HUES48 (cell line): ENCODE measurements around the gene SH3RF3.
"Not testable (repeated sequence)": the region's sequence is repeated elsewhere in the genome, so short reads cannot be mapped to it uniquely, and the experiment has no call there.

Source experiments
- H3K27ac ChIP-seq: one replicate; pipeline ENCODE4 v1.7.0; 2013; ENCODE audit warnings: low read depth, low read length, inconsistent platforms
- H3K27me3 ChIP-seq: 2 replicates; pipeline ENCODE4 v1.6.1; 2013; ENCODE audit warnings: mild to moderate bottlenecking, low read length; ENCODE audit not compliant: control insufficient read depth, insufficient read depth
- H3K36me3 ChIP-seq: 2 replicates; pipeline ENCODE4 v1.6.1; 2013; ENCODE audit warnings: low read length; ENCODE audit not compliant: control insufficient read depth, insufficient read depth
- H3K4me1 ChIP-seq: 2 replicates; pipeline ENCODE4 v1.6.1; 2013; ENCODE audit warnings: mild to moderate bottlenecking, low read length; ENCODE audit not compliant: control insufficient read depth, insufficient read depth
- H3K4me3 ChIP-seq: 2 replicates; pipeline ENCODE4 v1.5.1; 2013; ENCODE audit warnings: mild to moderate bottlenecking, low read depth, low read length
- H3K9ac ChIP-seq: 2 replicates; pipeline ENCODE4 v1.6.1; 2013; ENCODE audit warnings: mild to moderate bottlenecking, low read depth, low read length, moderate library complexity
- H3K9me3 ChIP-seq: 2 replicates; pipeline ENCODE4 v1.6.1; 2013; ENCODE audit warnings: low read length; ENCODE audit not compliant: control insufficient read depth, insufficient read depth

The SH3RF3 gene

DNA sequence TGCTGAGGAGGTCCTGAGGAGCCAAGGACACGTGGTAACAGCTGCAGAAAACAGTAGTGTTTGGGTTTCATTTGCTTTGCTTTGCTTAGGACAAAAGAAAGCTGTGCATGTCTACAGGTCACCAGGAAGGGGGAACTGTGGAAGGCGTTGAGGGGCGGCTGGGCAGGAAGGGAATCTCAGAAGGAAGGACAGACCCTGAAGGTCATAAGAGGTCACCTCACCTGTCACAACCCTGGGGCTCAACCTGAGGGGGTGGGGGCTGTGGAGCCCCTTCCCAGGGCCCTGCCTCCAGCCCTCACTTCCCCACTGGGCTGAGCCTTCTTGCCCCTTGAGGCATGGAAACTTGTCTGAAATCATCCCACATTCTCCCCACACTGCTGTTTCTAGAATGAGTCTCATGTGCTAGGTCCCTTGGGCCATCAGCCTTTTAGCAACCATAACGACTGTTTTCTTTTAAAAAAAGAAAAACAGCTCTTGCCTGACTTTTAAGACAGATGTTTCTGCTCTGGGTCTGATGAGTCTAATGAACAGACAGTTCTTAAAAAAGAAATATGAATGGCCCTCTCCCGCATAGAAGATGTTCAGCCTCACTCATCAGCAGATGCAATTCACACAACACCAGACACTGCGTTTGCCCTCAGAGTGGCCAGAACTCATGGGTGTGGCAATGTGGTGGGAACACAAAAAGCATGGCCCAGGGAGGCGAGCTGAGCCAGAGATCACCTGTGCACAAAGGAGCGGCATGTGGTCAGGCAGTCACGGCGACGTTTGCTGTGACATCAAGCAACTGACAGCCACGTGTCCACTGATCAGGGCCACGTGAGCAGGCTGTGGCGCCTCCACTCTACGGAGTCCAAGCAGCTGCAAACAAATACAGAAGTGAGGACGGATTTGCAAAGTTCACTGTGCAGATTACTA lies 400.8 kb downstream of the SH3RF3 start:
- H3K27ac ChIP-seq: no peak overlapping the region
- no peak overlapping the region for H3K4me3 ChIP-seq
- no peaks in the 10 kb centered on the region for H3K36me3 ChIP-seq
- H3K9ac ChIP-seq: no peak overlapping the region
- no peaks in the 10 kb centered on the region for H3K27me3 ChIP-seq
- no peaks in the 10 kb centered on the region for H3K9me3 ChIP-seq
- H3K4me1 ChIP-seq: no peaks in the 10 kb centered on the region

DNA sequence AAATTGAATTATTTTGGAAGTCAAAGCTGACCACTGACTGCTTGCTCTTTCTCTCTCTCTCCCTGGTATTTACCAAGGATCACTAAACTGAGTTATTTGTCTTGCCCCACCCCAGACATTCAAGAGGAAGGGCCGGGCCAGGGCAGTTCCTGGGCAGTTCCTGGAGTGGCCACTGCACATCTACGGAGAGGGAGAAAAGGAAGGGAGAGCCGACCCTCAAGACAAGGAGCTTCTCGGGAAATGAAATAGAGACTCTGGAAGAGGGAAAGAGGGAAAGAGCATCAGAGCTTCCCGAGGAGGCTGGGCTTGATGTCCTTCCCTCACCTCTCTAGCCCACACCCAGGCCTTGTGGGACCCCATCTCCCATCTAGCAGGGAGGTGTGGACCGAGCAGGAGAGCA lies 401.7 kb downstream of the SH3RF3 start:
- Histone ChIP-seq H3K9me3 (no peaks in the 10 kb centered on the region), H3K27me3 (no peaks in the 10 kb centered on the region), H3K27ac (no peak overlapping the region)

DNA sequence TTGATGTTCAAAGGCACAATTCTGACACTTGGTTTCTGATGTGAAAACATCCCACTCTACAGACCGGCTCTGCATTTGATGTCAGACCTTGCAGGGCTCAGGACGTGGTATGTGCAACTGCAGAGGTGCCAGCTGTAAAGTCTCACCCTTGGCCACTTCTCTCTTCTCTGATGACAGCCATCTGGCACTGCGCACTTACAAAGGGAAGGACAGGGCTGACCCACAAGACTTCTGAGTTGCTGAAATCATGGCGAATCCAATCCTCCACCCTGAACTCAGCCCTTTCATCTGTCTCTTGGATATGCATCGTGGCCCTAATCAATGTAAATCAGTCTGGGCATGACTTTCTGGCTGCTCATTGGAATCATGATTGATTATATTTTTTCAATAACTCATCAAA lies 402.2 kb downstream of the SH3RF3 start:
- no peak overlapping the region for H3K4me3 ChIP-seq
- H3K27me3 ChIP-seq: no peaks in the 10 kb centered on the region
- H3K9me3 ChIP-seq: no peaks in the 10 kb centered on the region; the same call in 1 of the 2 replicates
- no peak overlapping the region for H3K27ac ChIP-seq
- no peak overlapping the region for H3K9ac ChIP-seq
- H3K36me3 ChIP-seq: no peaks in the 10 kb centered on the region
- no peaks in the 10 kb centered on the region for H3K4me1 ChIP-seq

More for the DNA sequence above, 401.7 kb downstream of the SH3RF3 start:
- H3K4me1 ChIP-seq: no peaks in the 10 kb centered on the region
- H3K36me3 ChIP-seq: no peaks in the 10 kb centered on the region
- no peak overlapping the region for H3K4me3 ChIP-seq
- H3K9ac ChIP-seq: no peak overlapping the region

DNA sequence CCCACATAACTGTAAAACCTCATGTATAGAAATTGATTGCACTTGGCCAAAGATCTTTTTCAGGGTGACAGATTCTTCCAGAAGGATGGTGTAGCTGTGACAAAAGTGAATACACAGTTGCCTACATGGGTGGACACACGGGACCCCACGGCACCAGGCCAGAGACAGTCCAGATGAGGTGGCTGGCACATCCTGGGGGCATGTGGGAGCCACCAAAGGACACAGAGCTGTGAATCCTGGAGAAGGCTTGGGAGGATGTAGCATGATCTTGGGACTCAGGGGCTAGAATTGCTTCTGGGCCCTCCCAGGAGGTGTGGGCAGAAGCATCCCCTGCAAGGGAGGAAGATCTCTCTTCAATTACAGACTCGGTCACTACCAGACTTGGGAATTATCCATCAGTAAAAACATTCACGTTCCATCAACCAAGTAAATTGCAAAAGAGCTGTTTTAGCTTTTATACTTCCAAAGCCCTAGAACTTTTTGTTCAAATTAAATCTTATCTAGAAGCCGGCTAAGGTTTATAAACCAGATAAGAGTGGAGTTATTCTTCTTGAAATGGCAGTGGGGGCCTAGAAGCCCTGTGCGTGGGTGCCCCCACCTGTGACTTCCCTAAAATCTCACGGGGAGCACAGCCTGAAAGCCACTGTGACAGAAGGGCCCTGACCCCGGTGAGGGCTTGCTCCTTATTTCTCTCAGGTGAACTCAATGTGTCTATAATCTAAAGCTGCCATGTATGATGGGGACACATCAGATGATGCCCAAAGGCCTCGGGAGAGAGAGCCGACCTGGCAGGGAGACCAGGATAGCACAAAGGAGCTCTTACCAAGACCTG lies 403.1 kb downstream of the SH3RF3 start:
- Histone ChIP-seq H3K4me3 (no peak overlapping the region), H3K9ac (no peak overlapping the region), H3K9me3 (no peaks in the 10 kb centered on the region; the same call in 1 of the 2 replicates), H3K27me3 (no peaks in the 10 kb centered on the region), H3K27ac (no peak overlapping the region), H3K36me3 (no peaks in the 10 kb centered on the region), H3K4me1 (no peaks in the 10 kb centered on the region)

DNA sequence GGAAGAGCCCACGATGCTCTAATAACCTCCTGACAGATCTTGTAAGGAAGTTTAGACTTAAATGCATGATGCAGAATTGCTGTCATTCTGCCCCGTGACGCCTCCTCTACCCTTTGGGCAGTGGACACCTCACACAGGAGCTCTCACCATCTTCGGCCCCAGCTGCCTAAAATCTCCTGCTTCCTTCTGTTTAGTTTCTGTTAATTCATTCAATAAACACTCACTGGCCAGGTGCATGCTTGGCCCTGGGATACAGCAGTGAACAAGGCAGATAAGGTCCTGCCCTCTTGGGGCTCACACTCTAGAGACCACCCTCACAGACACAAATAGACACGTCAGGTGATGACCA lies 403.7 kb downstream of the SH3RF3 start:
- H3K4me1 ChIP-seq: no peaks in the 10 kb centered on the region
- no peaks in the 10 kb centered on the region for H3K36me3 ChIP-seq
- no peak overlapping the region for H3K27ac ChIP-seq
- H3K9ac ChIP-seq: no peak overlapping the region
- no peaks in the 10 kb centered on the region; the same call in 1 of the 2 replicates for H3K9me3 ChIP-seq
- H3K4me3 ChIP-seq: no peak overlapping the region
- no peaks in the 10 kb centered on the region for H3K27me3 ChIP-seq

DNA sequence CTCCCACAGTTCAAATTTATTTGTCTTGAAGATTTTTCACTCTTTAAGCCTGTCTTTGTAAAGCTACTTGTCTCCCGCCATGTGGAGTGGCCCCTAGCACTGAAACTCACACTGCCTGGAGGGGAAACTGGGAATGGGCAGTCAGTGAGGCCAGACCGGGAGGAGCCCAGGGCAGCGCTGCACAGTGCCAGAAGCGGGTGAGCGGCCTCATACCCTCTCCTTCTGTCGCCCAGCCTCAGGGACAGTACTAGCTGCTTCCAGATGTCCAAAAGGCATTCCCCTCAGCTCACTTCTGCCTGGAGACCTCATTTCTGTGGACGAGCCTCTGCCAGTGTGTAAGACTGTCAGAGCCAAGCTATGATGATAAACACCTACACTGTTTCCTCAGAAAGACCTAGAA lies 404.8 kb downstream of the SH3RF3 start:
- Histone ChIP-seq H3K36me3 (no peaks in the 10 kb centered on the region), H3K9me3 (no peaks in the 10 kb centered on the region; the same call in 1 of the 2 replicates), H3K27me3 (no peaks in the 10 kb centered on the region), H3K27ac (no peak overlapping the region), H3K9ac (no peak overlapping the region), H3K4me1 (no peaks in the 10 kb centered on the region), H3K4me3 (no peak overlapping the region)

DNA sequence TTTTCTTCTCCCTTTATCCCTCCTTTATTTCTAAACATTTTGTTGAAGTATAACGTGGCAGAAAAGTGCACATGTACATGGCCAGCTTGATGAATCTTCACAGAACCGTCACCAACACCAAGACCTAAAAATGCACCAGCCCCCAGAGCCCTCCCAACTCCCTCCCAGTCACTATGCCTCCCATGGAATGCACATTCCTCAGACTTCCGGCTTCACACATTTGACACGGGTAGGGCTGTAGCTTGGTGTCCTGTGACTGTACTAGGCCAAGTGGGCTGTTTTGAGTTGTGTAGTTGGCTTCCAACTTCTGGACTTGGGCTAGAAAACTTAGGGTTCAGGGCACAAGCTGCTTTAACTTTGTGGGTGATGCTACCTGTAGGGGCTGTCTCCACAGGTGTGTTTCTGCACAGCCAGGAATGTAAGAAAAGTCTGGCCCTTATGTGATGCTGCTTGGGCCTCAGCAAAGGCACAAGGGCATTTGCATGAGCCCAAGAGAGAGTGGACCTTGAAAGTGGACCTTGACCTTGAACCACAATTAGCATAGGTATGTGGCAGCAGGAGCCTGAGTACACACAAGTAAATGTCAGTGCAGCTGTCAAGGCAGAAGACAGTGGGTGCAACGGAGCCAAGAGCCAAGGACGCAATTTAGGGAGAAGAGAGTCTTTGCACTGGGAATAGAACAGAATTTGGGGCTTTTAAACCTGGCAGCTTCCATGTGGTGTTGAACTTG lies 406.4 kb downstream of the SH3RF3 start:
- Histone ChIP-seq H3K9me3 (no peaks in the 10 kb centered on the region; the same call in 1 of the 2 replicates), H3K4me3 (no peak overlapping the region), H3K4me1 (no peaks in the 10 kb centered on the region), H3K27ac (no peak overlapping the region), H3K36me3 (no peaks in the 10 kb centered on the region), H3K27me3 (no peaks in the 10 kb centered on the region), H3K9ac (no peak overlapping the region)

DNA sequence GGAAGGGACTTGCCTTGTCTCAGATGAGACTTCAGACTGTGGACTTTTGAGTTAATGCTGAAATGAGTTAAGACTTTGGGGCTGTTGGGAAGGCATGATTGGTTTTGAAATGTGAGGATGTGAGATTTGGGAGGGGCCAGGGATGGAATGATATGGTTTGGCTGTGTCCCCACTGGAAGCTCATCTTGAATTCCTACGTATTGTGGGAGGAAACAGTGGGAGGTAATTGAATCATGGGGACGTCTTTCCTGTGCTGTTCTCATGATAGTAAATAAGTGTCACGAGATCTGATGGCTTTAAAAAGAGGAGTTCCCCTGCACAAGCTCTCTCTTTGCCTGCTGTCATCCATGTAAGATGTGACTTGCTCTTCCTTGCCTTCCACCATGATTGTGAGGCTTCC lies 407.6 kb downstream of the SH3RF3 start:
- H3K9ac ChIP-seq, H3K4me1 ChIP-seq, H3K27me3 ChIP-seq, H3K9me3 ChIP-seq, H3K36me3 ChIP-seq, H3K27ac ChIP-seq, H3K4me3 ChIP-seq: not testable (repeated sequence)

DNA sequence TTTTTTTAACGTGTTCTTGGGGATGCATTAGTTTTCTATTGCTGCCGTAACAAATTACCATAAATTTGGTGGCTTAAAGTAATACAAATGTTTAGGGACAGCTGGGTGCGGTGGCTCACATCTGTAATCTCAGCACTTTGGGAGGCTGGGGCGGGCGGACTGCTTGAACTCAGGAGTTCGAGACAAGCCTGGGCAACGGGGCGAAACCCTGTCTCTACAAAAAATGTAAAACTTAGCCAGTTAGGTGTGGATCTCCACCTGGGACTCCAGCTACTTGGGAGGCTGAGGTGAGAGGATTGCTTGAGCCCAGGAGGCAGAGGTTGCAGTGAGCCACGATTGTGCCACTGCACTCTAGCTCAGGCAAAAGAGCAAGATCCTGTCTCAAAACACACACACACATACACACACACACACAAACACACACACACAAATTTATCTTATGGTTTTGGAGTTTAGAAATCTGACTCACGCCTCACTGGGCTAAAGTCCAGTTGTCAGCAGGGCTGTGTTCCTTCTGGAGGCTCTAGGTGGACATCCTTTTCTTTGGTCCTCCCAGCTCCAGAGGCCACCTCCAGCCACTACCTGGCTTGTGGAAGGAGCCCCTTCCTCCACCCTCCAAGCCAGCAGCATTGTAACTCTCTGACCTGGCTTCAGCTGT lies 408.7 kb downstream of the SH3RF3 start:
- Histone ChIP-seq H3K27ac (no peak overlapping the region), H3K4me1 (no peaks in the 10 kb centered on the region), H3K36me3 (no peaks in the 10 kb centered on the region), H3K4me3 (no peak overlapping the region), H3K9ac (no peak overlapping the region), H3K9me3 (no peaks in the 10 kb centered on the region; the same call in 1 of the 2 replicates), H3K27me3 (no peaks in the 10 kb centered on the region)

DNA sequence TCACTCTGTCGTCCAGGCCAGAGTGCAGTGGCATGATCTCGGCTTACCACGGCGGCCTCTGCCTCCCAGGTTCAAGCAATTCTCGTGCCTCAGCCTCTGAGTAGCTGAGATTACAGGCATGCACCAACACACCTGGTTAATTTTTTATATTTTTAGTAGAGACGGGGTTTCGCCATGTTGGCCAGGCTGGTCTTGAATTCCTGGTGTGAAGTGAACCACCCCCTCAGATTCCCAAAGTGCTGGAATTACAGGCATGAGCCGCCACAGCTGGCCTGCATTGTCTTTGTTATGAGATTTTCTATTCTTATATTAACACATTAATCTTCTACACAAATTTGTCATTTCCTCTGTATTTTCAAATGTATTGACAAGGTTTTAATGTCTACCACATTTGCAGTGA lies 409.5 kb downstream of the SH3RF3 start:
- Histone ChIP-seq H3K4me3 (no peak overlapping the region), H3K4me1 (no peaks in the 10 kb centered on the region), H3K27ac (no peak overlapping the region), H3K36me3 (no peaks in the 10 kb centered on the region), H3K9me3 (no peaks in the 10 kb centered on the region; the same call in 1 of the 2 replicates), H3K27me3 (no peaks in the 10 kb centered on the region), H3K9ac (no peak overlapping the region)
